HepG2 (cell line): Measurements from ENCODE around the gene CEBPE. TPM values are rescaled to one million over a fixed set of nuclear protein-coding genes. Genes with fewer than 3 reads are reported as not detected.

ENCODE experiments used
- ATAC-seq: fragments of 200-7000 bp; cut with Tn5 transposase; 3 replicates; pipeline ENCODE4 v1.9.1; 2020; ENCODE audit warnings: mild to moderate bottlenecking, moderate library complexity
- BruUV-seq: library from RNA; stranded (reverse); fragments of 400-500 nt; replicated peaks from 2 replicates; lab custom pipeline; 2021; lab: Mats Ljungman, UMichigan
- CTCF ChIA-PET: fragments of 300-600 bp; formaldehyde crosslinking; extraction: SDS; loops from one replicate; lab custom pipeline; 2021; ENCODE audit warnings: low total read pairs, inconsistent platforms, low intra/inter-chr PET ratio; lab: Yijun Ruan, JAX
- POLR2A ChIA-PET: fragments of 350-600 bp; sonication (Branson Sonifier 250); formaldehyde crosslinking; loops from one replicate; lab custom pipeline; 2020; ENCODE audit warnings: antibody characterized with exemption, inconsistent platforms; lab: Yijun Ruan, JAX
- DNase-seq: peaks from one replicate; pipeline ENCODE4 v3.0.0-alpha.2; 2015; ENCODE audit warnings: low spot score
- FAIRE-seq: peaks from 3 replicates; lab custom pipeline; 2011; peaks lifted over from hg19 to GRCh38; lab: Jason Lieb, UNC
- H2AFZ ChIP-seq: one replicate; pipeline ENCODE4 v1.6.1; 2011; ENCODE audit warnings: low read length, inconsistent platforms
- H3K27ac ChIP-seq: fragments of 300-600 bp; 3 replicates; pipeline ENCODE4 v1.8.0; 2011; ENCODE audit warnings: mixed run types, mild to moderate bottlenecking, mixed read lengths, low read length, inconsistent platforms; ENCODE audit not compliant: insufficient read depth; ENCODE audit errors: extremely low read length
- H3K27me3 ChIP-seq, 2 experiments: fragments of 200-600 bp in 1 of 2; 2 replicates in 1 of 2; 3 replicates in 1 of 2; pipeline versions ENCODE4 v1.6.0 to v1.8.0; 2011; ENCODE audit warnings: low read length in 2 of 2, mild to moderate bottlenecking in 2 of 2, moderate library complexity in 2 of 2, inconsistent platforms in 1 of 2; ENCODE audit not compliant: insufficient read depth in 2 of 2, control insufficient read depth in 1 of 2
- H3K36me3 ChIP-seq, 2 experiments: fragments of 200-600 bp in 1 of 2; replicated peaks in 1 of 2; 2 replicates in 1 of 2; 3 replicates in 1 of 2; pipeline versions ENCODE4 v1.5.1 to v1.8.0; 2011; ENCODE audit warnings: low read length in 2 of 2, inconsistent platforms in 1 of 2; ENCODE audit not compliant: insufficient read depth in 2 of 2, control insufficient read depth in 1 of 2
- H3K4me1 ChIP-seq: 2 replicates; pipeline ENCODE4 v1.5.1; 2012; ENCODE audit warnings: low read length, inconsistent platforms; ENCODE audit not compliant: insufficient read depth
- H3K4me2 ChIP-seq: 2 replicates; pipeline ENCODE4 v1.6.0; 2011; ENCODE audit warnings: low read depth, low read length, inconsistent platforms
- H3K4me3 ChIP-seq, 3 experiments: fragments of 200-600 bp in 1 of 3; sonication (generic), shearing (Covaris generic) in 1 of 3; replicated peaks in 1 of 3; 2 replicates each; pipeline ENCODE4 v1.5.1; 2011 to 2016; ENCODE audit warnings: low read length in 3 of 3, inconsistent platforms in 2 of 3, low read depth in 2 of 3, mild to moderate bottlenecking in 2 of 3, control low read depth in 1 of 3, mixed read lengths in 1 of 3; ENCODE audit not compliant: insufficient read depth in 1 of 3
- H3K79me2 ChIP-seq: one replicate; pipeline ENCODE4 v1.6.1; 2011; ENCODE audit warnings: low read length, inconsistent platforms; ENCODE audit not compliant: insufficient read depth
- H3K9ac ChIP-seq: 2 replicates; pipeline ENCODE4 v1.6.0; 2011; ENCODE audit warnings: mild to moderate bottlenecking, low read depth, low read length, inconsistent platforms; ENCODE audit not compliant: insufficient read depth
- H3K9me3 ChIP-seq: 2 replicates; pipeline ENCODE4 v1.5.1; 2012; ENCODE audit warnings: mild to moderate bottlenecking, low read length
- H4K20me1 ChIP-seq: 2 replicates; pipeline ENCODE4 v1.6.0; 2011; ENCODE audit warnings: inconsistent platforms, mild to moderate bottlenecking, low read length, moderate library complexity; ENCODE audit not compliant: insufficient read depth
- AKAP8 ChIP-seq: sonication (generic); formaldehyde crosslinking; IDR thresholded peaks from 2 replicates; pipeline ENCODE4 v1.5.1; 2020; ENCODE audit warnings: mild to moderate bottlenecking, missing genetic modification reagents
- FOXJ3 ChIP-seq: sonication (generic); formaldehyde crosslinking; IDR thresholded peaks from 2 replicates; pipeline ENCODE4 v1.4.0; 2020; ENCODE audit warnings: missing genetic modification reagents, mild to moderate bottlenecking, borderline replicate concordance
- MLLT10 ChIP-seq: sonication (generic); formaldehyde crosslinking; IDR thresholded peaks from 2 replicates; pipeline ENCODE4 v1.4.0; 2020; ENCODE audit warnings: missing genetic modification reagents
- NFE2L1 ChIP-seq: sonication (generic); formaldehyde crosslinking; IDR thresholded peaks from 2 replicates; pipeline ENCODE4 v1.4.0; 2020; ENCODE audit warnings: missing genetic modification reagents, mild to moderate bottlenecking, borderline replicate concordance
- NFKBIZ ChIP-seq: IDR thresholded peaks from 2 replicates; pipeline ENCODE4 v1.6.1; 2018; ENCODE audit warnings: missing genetic modification reagents, missing compliant biosample characterization
- NFYB ChIP-seq: sonication (generic); formaldehyde crosslinking; IDR thresholded peaks from 2 replicates; pipeline ENCODE4 v1.4.0; 2020; ENCODE audit warnings: missing genetic modification reagents
- NKX3-1 ChIP-seq: sonication (generic); formaldehyde crosslinking; IDR thresholded peaks from 2 replicates; pipeline ENCODE4 v1.5.0; 2020; ENCODE audit warnings: missing genetic modification reagents
- NONO ChIP-seq, 2 experiments: fragments of 450-650 bp in 1 of 2; sonication (generic) in 1 of 2; formaldehyde crosslinking in 1 of 2; IDR thresholded peaks in 1 of 2; conservative IDR thresholded peaks in 1 of 2; 2 replicates each; pipeline versions ENCODE4 v1.6.1 to v1.8.0; 2017 to 2022; ENCODE audit warnings: mild to moderate bottlenecking in 1 of 2, missing genetic modification reagents in 1 of 2, moderate library complexity in 1 of 2
- RFX5 ChIP-seq: IDR thresholded peaks from 2 replicates; pipeline ENCODE4 v1.6.1; 2011; ENCODE audit warnings: low read depth, low read length, improper control_type of control experiment
- ZMYM2 ChIP-seq: sonication (generic); formaldehyde crosslinking; IDR thresholded peaks from 2 replicates; pipeline ENCODE4 v1.8.0; 2022; ENCODE audit warnings: mild to moderate bottlenecking, missing genetic modification reagents
- ZNF121 ChIP-seq: sonication (generic); formaldehyde crosslinking; IDR thresholded peaks from 2 replicates; pipeline ENCODE4 v1.5.0; 2020; ENCODE audit warnings: mild to moderate bottlenecking, missing genetic modification reagents
- ZNF256 ChIP-seq: sonication (generic); formaldehyde crosslinking; conservative IDR thresholded peaks from 2 replicates; pipeline ENCODE4 v1.4.0; 2020; ENCODE audit warnings: missing genetic modification reagents
- ZNF282 ChIP-seq: fragments of 450-650 bp; IDR thresholded peaks from 2 replicates; pipeline ENCODE4 v1.6.1; 2018; ENCODE audit not compliant: partially characterized antibody
- ZNF441 ChIP-seq: sonication (generic); formaldehyde crosslinking; IDR thresholded peaks from 2 replicates; pipeline ENCODE4 v1.7.0; 2021; ENCODE audit warnings: missing genetic modification reagents, borderline replicate concordance
- ZNF577 ChIP-seq: sonication (generic); formaldehyde crosslinking; IDR thresholded peaks from 2 replicates; pipeline ENCODE4 v1.4.0; 2020; ENCODE audit warnings: mild to moderate bottlenecking, low read depth, missing genetic modification reagents, borderline replicate concordance
- ZNF615 ChIP-seq: sonication (generic); formaldehyde crosslinking; IDR thresholded peaks from 2 replicates; pipeline ENCODE4 v1.5.0; 2020; ENCODE audit warnings: mild to moderate bottlenecking, missing genetic modification reagents, borderline replicate concordance
- ZNF75D ChIP-seq: sonication (generic); formaldehyde crosslinking; IDR thresholded peaks from 2 replicates; pipeline ENCODE4 v1.8.1; 2023; ENCODE audit warnings: missing genetic modification reagents, mild to moderate bottlenecking, borderline replicate concordance
- ZNF891 ChIP-seq: sonication (generic); formaldehyde crosslinking; IDR thresholded peaks from 2 replicates; pipeline ENCODE4 v1.5.0; 2020; ENCODE audit warnings: mild to moderate bottlenecking, missing genetic modification reagents
- WGBS: methylation state at CpG from one replicate; pipeline ENCODE4 v1.1.6; 2017; ENCODE audit warnings: low lambda C conversion rate; 5-methylcytosine and 5-hydroxymethylcytosine counted together
- in situ Hi-C: cut with HindIII; loops from 2 replicates; pipeline ENCODE4 v1.10.0; 2017; ENCODE audit warnings: low pct_unique_long_range_greater_than_20kb; ENCODE audit not compliant: extremely low pct_ligation_motif_present
- intact Hi-C: fragments of 100-400 bp; cut with micrococcal nuclease; formaldehyde crosslinking; loops from one replicate; pipeline ENCODE4 v1.10.0; 2022; ENCODE audit not compliant: unreplicated experiment
- polyA plus RNA-seq, 8 experiments: library from polyadenylated mRNA; depleted of rRNA in 3 of 8; stranded (reverse) in 7 of 8; unstranded in 1 of 8; fragments of >200 nt; fragmentation: Illumina TruSeq in 4 of 8; extraction: Trizol in 4 of 8; gene quantifications; 2 replicates each; pipeline versions ENCODE4 v1.2.1 to v1.2.3, GENCODE V29; 2011 to 2016; ENCODE audit warnings: low read depth in 4 of 8, missing spikeins in 1 of 8, mixed read lengths in 1 of 8; ENCODE audit not compliant: insufficient read depth in 1 of 8
- total RNA-seq, 5 experiments: library from RNA; depleted of rRNA; stranded (reverse); fragments of >200 nt; fragmentation: Illumina TruSeq; extraction: Trizol; gene quantifications; 2 replicates each; pipeline ENCODE4 v1.2.3, GENCODE V29; 2016; ENCODE audit warnings: low read depth in 1 of 5
- TF ChIP-seq, protein P1 (sequence below): IDR thresholded peaks from 2 replicates; pipeline ENCODE4 v1.6.1; 2016; ENCODE audit warnings: missing biosample characterization, missing genetic modification reagents, low read depth
- TF ChIP-seq, protein P2 (sequence below): sonication (generic); formaldehyde crosslinking; IDR thresholded peaks from 2 replicates; pipeline ENCODE4 v1.8.1; 2023; ENCODE audit warnings: mild to moderate bottlenecking, missing genetic modification reagents
- TF ChIP-seq, protein P3 (sequence below): sonication (generic); formaldehyde crosslinking; IDR thresholded peaks from 2 replicates; pipeline ENCODE4 v1.8.0; 2022; ENCODE audit warnings: mild to moderate bottlenecking, missing genetic modification reagents, moderate library complexity

CEBPE gene
- total and polyA plus RNA-seq, 2 of the 13 experiments (the other 11 are each of a cell fraction or from before 2014, with no cell fraction given) = 0.09 to 0.11 TPM

DNA sequence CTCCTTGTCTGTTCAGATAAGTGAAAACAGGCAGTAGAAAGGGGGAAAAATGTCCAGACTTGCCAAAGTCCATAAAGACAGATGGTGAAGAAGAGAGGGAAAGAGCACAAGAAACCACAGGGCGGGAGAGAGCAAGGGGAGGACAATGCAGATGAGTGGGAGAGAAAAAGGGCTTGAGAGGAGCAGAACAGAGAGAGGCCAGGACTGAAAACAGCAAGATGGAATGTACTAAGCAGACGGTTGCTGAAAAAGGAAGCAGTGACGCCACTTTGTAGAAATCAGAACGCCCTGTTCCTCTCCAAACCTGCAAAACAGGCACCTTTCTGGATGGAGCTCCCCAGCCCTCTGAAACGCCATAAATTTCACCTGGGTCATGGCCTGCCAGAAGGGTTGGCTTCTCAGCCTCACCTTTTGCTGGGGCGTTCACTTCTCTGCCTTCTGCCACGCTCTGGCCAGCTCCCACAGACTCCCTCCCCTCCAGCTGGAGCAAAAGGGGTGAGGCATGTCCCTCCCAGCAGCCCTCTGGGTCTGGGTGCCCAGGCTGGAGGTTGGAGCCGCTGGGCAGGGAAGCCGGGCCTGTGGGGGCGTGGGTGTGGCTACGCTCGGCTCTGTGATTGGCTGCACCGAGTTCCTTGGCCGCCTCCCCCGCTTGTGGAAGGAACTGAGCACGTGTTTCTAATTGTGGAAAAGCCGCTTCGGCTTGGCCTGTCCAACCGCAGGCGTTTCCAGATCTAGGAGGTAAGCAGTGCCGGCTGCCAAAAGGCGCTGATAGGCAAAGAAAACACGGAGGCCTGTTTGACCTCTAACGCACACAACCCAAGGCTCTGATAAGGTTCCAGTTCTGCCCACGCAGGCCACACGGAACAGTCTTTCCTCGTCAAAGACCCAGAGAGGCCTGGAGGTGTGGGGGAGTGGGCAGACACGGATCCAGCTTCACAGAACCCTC lies 35.1 kb upstream of the CEBPE start:
- WGBS = 35% methylated on average over 28 of the region's 28 CpGs
- H3K4me1 ChIP-seq = no peaks in the 10 kb centered on the region
- FAIRE-seq (no peak), DNase-seq (no peak), ATAC-seq (0 out of 3 replicates have a peak, but pooled peaks have one; percentile 11)
- no peak overlapping the region for H3K4me2 ChIP-seq
- intact Hi-C loops (no loop called here), in situ Hi-C loops (no loop called here)
- H3K9me3 ChIP-seq = no peaks in the 10 kb centered on the region
- H2AFZ ChIP-seq = no peak overlapping the region
- ChIA-PET CTCF (no interaction called here), POLR2A (no interaction called here)
- no TSS peak for BruUV-seq
- H3K36me3 ChIP-seq = no peaks in the 10 kb centered on the region
- H3K27me3 ChIP-seq = peaks cover 12 to 63% of the 10 kb centered on the region in 2 experiments
- no peaks in the 10 kb centered on the region for H4K20me1 ChIP-seq
- H3K79me2 ChIP-seq = no peaks in the 10 kb centered on the region
- H3K9ac ChIP-seq = no peak overlapping the region
- no peak overlapping the region for H3K4me3 ChIP-seq
- no peak overlapping the region for H3K27ac ChIP-seq
- TF ChIP-seq, protein P1, sequence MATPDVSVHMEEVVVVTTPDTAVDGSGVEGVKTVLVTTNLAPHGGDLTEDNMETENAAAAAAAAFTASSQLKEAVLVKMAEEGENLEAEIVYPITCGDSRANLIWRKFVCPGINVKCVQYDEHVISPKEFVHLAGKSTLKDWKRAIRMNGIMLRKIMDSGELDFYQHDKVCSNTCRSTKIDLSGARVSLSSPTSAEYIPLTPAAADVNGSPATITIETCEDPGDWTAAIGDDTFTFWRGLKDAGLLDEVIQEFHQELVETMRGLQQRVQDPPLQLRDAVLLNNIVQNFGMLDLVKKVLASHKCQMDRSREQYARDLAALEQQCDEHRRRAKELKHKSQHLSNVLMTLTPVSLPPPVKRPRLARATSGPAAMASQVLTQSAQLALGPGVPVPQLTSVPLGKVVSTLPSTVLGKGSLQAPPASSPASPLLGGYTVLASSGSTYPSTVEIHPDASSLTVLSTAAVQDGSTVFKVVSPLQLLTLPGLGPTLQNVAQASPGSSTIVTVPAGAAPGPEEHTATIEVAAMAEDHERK (CRISPR knock-in tag) = no peak
- TF ChIP-seq, protein P2, sequence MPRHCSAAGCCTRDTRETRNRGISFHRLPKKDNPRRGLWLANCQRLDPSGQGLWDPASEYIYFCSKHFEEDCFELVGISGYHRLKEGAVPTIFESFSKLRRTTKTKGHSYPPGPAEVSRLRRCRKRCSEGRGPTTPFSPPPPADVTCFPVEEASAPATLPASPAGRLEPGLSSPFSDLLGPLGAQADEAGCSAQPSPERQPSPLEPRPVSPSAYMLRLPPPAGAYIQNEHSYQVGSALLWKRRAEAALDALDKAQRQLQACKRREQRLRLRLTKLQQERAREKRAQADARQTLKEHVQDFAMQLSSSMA = no peak
- TF ChIP-seq ZNF577 (CRISPR knock-in tag) (no peak), NONO (IDR thresholded peaks at IDR 0.05) (peak; percentile 62; the same call in 1 of the 2 replicates), NONO (CRISPR knock-in tag; conservative IDR thresholded peaks at IDR 0.05) (no peak), ZNF891 (CRISPR knock-in tag) (0 out of 2 replicates have a peak, but pooled peaks have one; percentile 34), NFE2L1 (CRISPR knock-in tag) (no peak), FOXJ3 (CRISPR knock-in tag) (no peak), RFX5 (no peak), AKAP8 (CRISPR knock-in tag) (no peak), NFYB (CRISPR knock-in tag) (0 out of 2 replicates have a peak, but pooled peaks have one; percentile 38), ZNF75D (CRISPR knock-in tag) (0 out of 2 replicates have a peak, but pooled peaks have one; percentile 30), NFKBIZ (CRISPR knock-in tag) (no peak), NKX3-1 (CRISPR knock-in tag) (no peak), ZNF282 (peak; percentile 69), ZNF121 (CRISPR knock-in tag) (no peak), ZNF441 (CRISPR knock-in tag) (no peak), MLLT10 (CRISPR knock-in tag) (no peak), ZNF256 (no peak), ZNF615 (peak; percentile 45; the same call in 1 of the 2 replicates), ZMYM2 (CRISPR knock-in tag) (no peak)
- TF ChIP-seq, protein P3, sequence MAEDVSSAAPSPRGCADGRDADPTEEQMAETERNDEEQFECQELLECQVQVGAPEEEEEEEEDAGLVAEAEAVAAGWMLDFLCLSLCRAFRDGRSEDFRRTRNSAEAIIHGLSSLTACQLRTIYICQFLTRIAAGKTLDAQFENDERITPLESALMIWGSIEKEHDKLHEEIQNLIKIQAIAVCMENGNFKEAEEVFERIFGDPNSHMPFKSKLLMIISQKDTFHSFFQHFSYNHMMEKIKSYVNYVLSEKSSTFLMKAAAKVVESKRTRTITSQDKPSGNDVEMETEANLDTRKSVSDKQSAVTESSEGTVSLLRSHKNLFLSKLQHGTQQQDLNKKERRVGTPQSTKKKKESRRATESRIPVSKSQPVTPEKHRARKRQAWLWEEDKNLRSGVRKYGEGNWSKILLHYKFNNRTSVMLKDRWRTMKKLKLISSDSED = no peak
